ENCODE measurements around the gene CGRRF1.

DNA sequence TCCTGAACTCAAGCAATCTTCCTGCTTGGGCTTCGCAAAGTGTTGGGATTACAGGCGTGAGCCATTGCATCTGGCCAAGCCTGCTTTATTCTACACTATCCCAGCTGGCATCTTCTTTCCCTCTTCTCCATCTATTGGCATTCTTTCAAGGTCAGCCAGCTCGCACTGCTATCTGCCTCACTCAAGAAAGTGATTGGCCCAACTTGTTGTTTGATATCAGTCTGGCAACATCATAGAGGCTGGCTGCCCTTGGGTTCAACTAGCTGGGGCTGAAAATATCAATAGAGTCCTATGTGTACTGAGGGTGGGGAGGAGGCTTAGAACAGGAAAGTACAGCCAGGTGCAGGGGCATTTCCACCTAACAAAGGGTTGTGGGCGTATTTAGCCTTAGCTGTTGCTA is 38.1 kb upstream of the CGRRF1 start:
- TF ChIP-seq, protein P1, sequence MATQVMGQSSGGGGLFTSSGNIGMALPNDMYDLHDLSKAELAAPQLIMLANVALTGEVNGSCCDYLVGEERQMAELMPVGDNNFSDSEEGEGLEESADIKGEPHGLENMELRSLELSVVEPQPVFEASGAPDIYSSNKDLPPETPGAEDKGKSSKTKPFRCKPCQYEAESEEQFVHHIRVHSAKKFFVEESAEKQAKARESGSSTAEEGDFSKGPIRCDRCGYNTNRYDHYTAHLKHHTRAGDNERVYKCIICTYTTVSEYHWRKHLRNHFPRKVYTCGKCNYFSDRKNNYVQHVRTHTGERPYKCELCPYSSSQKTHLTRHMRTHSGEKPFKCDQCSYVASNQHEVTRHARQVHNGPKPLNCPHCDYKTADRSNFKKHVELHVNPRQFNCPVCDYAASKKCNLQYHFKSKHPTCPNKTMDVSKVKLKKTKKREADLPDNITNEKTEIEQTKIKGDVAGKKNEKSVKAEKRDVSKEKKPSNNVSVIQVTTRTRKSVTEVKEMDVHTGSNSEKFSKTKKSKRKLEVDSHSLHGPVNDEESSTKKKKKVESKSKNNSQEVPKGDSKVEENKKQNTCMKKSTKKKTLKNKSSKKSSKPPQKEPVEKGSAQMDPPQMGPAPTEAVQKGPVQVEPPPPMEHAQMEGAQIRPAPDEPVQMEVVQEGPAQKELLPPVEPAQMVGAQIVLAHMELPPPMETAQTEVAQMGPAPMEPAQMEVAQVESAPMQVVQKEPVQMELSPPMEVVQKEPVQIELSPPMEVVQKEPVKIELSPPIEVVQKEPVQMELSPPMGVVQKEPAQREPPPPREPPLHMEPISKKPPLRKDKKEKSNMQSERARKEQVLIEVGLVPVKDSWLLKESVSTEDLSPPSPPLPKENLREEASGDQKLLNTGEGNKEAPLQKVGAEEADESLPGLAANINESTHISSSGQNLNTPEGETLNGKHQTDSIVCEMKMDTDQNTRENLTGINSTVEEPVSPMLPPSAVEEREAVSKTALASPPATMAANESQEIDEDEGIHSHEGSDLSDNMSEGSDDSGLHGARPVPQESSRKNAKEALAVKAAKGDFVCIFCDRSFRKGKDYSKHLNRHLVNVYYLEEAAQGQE (IDR thresholded peaks at IDR 0.05; ENCODE audit: low read depth, low read length), result no peak
- TF ChIP-seq, protein P2, sequence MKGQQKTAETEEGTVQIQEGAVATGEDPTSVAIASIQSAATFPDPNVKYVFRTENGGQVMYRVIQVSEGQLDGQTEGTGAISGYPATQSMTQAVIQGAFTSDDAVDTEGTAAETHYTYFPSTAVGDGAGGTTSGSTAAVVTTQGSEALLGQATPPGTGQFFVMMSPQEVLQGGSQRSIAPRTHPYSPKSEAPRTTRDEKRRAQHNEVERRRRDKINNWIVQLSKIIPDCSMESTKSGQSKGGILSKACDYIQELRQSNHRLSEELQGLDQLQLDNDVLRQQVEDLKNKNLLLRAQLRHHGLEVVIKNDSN (IDR thresholded peaks at IDR 0.05; ENCODE audit: borderline replicate concordance, low read depth), result no peak
- TF ChIP-seq YY1 (IDR thresholded peaks at IDR 0.05; ENCODE audit: low read depth) (no peak), NRF1 (IDR thresholded peaks at IDR 0.05; ENCODE audit: low read depth, low read length) (no peak)
- TF ChIP-seq, protein P3, sequence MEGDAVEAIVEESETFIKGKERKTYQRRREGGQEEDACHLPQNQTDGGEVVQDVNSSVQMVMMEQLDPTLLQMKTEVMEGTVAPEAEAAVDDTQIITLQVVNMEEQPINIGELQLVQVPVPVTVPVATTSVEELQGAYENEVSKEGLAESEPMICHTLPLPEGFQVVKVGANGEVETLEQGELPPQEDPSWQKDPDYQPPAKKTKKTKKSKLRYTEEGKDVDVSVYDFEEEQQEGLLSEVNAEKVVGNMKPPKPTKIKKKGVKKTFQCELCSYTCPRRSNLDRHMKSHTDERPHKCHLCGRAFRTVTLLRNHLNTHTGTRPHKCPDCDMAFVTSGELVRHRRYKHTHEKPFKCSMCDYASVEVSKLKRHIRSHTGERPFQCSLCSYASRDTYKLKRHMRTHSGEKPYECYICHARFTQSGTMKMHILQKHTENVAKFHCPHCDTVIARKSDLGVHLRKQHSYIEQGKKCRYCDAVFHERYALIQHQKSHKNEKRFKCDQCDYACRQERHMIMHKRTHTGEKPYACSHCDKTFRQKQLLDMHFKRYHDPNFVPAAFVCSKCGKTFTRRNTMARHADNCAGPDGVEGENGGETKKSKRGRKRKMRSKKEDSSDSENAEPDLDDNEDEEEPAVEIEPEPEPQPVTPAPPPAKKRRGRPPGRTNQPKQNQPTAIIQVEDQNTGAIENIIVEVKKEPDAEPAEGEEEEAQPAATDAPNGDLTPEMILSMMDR (IDR thresholded peaks at IDR 0.05), result no peak
